ENCODE data around the gene KCNA2. TPM values are rescaled to one million over a fixed set of nuclear protein-coding genes. Genes with fewer than 3 reads are reported as not detected.

The KCNA2 gene
- total and polyA plus RNA-seq, 2 of the 4 experiments (the other 2 are of a cell fraction), result not detected

DNA sequence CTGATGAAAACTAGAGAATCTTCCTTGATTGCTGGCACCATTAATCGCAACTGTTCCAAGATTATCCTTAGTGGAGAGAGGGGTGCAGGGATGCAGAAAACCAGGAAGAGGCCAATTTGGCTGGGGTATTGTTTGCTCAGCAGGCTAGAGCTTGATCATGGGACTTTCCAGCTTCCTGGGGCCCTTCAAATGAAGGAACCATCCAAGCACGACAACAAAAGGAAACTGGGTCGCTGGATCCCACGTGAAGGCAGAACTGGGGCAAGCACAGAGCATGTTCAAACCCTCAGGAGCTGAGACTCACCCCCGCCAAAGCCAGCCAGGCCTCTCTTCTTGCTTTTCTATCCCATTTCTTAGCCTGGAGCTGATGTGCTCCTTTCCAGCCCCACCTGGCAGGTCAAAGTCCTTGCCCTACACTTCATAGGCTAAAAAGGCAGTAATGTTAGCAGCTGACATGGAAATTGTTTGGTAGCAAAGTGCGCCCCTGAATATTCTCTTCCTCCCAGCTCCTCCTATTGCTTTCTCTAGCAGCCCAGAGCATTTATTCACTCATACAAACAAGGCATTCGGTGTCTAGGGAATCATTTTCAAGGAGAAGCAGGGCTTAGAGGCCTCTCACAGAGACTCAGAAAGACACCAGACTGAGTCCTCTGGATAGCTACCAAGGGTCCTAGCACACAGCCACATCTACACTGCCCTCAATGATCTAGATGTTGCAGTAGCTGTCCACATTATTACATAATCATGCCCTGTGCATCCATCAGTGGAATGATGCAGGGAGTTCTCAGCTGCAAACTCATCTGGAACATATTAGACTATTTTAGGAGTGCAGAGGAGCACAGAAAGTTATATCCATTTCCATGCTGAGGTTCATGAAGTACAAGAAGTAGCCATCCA is 11.5 kb downstream of the KCNA2 start (continued):
- TF ChIP-seq RCOR1 (IDR thresholded peaks at IDR 0.05; ENCODE audit: insufficient replicate concordance, low read length), result no peak

DNA sequence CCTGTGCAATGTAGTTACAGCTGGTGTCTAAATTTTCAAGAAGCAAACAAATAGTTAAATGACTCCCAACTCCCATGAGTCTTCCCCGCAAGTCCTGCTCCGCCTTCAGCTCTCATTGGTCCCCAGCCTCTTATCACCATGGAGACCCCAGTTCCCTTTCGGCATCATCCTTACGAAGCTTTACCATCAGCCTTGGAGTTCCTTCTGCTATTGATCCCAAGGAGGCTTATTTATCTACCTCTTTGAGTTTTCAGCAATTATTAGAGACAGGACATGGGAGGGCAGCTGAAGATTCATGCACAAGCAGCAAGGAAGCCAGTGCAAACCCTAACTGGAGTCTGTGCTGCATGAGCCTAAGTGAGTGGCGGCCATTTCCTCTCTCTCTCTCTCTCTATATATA is 12.3 kb downstream of the KCNA2 start:
- Histone ChIP-seq H3K27ac (ENCODE audit: insufficient read depth, low read length) (no peak overlapping the region), H3K9me1 (ENCODE audit: insufficient read depth, low read length) (no peaks in the 10 kb centered on the region), H4K5ac (ENCODE audit: low read depth, low read length) (no peak overlapping the region), H2BK120ac (ENCODE audit: low read depth, low read length) (no peak overlapping the region), H3K56ac (ENCODE audit: extremely low read depth, insufficient read depth, low read length) (no peak overlapping the region), H3K18ac (ENCODE audit: low read depth, low read length) (no peak overlapping the region), H2AK5ac (ENCODE audit: low read depth, low read length) (no peak overlapping the region), H3K4me2 (ENCODE audit: low read depth, low read length) (no peak overlapping the region), H4K20me1 (ENCODE audit: insufficient read depth, low read length) (no peaks in the 10 kb centered on the region), H3K23ac (ENCODE audit: low read depth, low read length) (no peak overlapping the region), H3K14ac (replicated peaks; ENCODE audit: low read depth, low read length) (no peak overlapping the region), H3K79me1 (ENCODE audit: low read depth in 1 of 2, low read length in 2 of 2) (no peaks in the 10 kb centered on the region), H3K4ac (ENCODE audit: low read depth, low read length) (no peak overlapping the region), H2AK9ac (replicated peaks; ENCODE audit: low read depth, low read length, poor library complexity) (no peak overlapping the region), H4K91ac (ENCODE audit: insufficient read depth, low read depth, low read length) (no peak overlapping the region), H4K8ac (ENCODE audit: low read depth in 2 of 2, low read length in 2 of 2) (no peak overlapping the region), H3K9me3 (ENCODE audit: control insufficient read depth, insufficient read depth, low read length) (no peaks in the 10 kb centered on the region), H3K27me3 (ENCODE audit: control insufficient read depth, insufficient read depth, low read length) (peaks cover 9% of the 10 kb centered on the region), H2BK15ac (ENCODE audit: low read depth, low read length) (no peak overlapping the region), H2BK5ac (ENCODE audit: low read depth, low read length, poor library complexity, severe bottlenecking) (no peak overlapping the region), H2BK20ac (ENCODE audit: low read depth, low read length) (no peak overlapping the region), H3K36me3 (ENCODE audit: control insufficient read depth, insufficient read depth, low read length) (no peaks in the 10 kb centered on the region), H3K9ac (ENCODE audit: low read depth, low read length) (no peak overlapping the region), H3K4me1 (ENCODE audit: control insufficient read depth, insufficient read depth, low read length) (no peaks in the 10 kb centered on the region), H3K4me3 (ENCODE audit: insufficient read depth, low read depth, low read length) (no peak overlapping the region), H2AFZ (replicated peaks; ENCODE audit: low read length, poor library complexity) (no peak overlapping the region)
- intact Hi-C loops (cut with micrococcal nuclease) (no loop called here), in situ Hi-C loops (cut with MboI; ENCODE audit: low sequenced_read_pairs) (no loop called here), dilution Hi-C loops (cut with HindIII; ENCODE audit: low sequenced_read_pairs, unreplicated experiment) (no loop called here)
- no peak for DNase-seq
- no peak for ATAC-seq (ENCODE audit: low read depth)
- no TSS peak for BruUV-seq (replicated peaks)
- WGBS, 2 experiments (ENCODE audit: extremely low coverage in 2 of 2, insufficient read length in 1 of 2), result 20% methylated on average over 2 of the region's 5 CpGs; no CpG with 5 or more reads in 1 of the 2 experiments
- ChIA-PET CTCF (no interaction called here), POLR2A (ENCODE audit: unreplicated experiment) (no interaction called here)
- no peak for TF ChIP-seq RCOR1 (IDR thresholded peaks at IDR 0.05; ENCODE audit: insufficient replicate concordance, low read length)
- TF ChIP-seq BHLHE40 (IDR thresholded peaks at IDR 0.05; ENCODE audit: low read depth, low read length), result no peak
- no peak for TF ChIP-seq RFX5 (IDR thresholded peaks at IDR 0.05; ENCODE audit: low read depth, low read length)
- TF ChIP-seq POLR2A (IDR thresholded peaks at IDR 0.05; ENCODE audit: low read depth, low read length), result no peak
- TF ChIP-seq MXI1 (IDR thresholded peaks at IDR 0.05; ENCODE audit: borderline replicate concordance, low read depth, low read length), result no peak
- no peak for TF ChIP-seq CEBPB (IDR thresholded peaks at IDR 0.05; ENCODE audit: low read depth, low read length)
- TF ChIP-seq CTCF (conservative IDR thresholded peaks at IDR 0.05; ENCODE audit: low read depth, low read length), result no peak

All from IMR-90 (cell line).